ENCODE results near the gene JUNB.

JUNB gene

DNA sequence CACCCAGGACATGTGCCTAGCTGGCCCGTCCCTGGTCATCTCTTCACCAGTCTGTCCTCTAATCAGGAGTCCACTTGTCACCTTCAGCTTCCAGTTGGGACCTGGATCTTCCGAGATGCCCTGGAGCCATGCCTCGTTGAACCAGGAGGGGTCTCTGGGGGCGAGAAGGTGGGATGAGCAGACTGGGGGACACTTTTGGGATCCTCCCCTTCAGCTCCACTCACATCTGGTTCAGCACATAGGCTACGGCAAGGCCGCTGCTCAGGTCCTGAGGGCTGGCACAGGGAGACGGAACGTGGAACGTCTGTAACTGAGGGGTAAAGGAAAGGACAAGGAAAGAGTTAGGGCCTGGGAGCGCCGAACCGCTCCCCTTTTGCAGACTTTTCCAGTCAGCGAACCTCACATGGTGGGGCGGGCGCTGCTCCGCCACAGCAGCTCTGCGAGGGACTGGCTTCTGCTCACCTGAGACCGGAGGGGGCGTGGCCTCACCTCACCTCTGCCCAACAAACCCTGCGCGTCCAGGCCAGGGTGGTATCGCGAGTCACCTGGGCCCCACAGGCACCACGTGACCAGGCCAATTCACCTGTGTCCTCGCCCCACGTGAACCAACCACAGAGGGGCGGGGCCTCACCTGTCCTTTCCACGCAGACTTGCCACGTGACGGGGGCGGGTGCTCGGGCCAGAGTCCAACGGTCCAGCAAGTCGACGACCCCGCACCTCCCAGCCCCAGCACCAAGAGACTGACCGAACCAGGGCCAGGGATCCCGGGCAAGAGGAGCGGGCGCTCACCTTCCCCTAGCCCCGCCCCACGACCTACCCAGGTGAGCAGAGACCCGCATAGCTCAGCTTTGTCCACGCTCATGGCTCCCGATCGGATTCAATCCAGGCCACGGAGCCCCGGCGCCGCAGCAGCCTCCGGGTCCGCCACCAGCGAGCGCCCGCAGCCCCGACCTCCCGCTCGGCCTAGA is 16.4 kb upstream of the JUNB start, which contains the start of gene HOOK2:
Gene HOOK2 (minus strand): TSS at position 965 of the 968 bp plus-strand sequence. CDS start 103 bp downstream, at position 862.
- no peak for DNase-seq

GRCh38 chr19:12777217-12778016 is 13.9 kb upstream of the JUNB start:
- DNase-seq, result peak; percentile 82

DNA sequence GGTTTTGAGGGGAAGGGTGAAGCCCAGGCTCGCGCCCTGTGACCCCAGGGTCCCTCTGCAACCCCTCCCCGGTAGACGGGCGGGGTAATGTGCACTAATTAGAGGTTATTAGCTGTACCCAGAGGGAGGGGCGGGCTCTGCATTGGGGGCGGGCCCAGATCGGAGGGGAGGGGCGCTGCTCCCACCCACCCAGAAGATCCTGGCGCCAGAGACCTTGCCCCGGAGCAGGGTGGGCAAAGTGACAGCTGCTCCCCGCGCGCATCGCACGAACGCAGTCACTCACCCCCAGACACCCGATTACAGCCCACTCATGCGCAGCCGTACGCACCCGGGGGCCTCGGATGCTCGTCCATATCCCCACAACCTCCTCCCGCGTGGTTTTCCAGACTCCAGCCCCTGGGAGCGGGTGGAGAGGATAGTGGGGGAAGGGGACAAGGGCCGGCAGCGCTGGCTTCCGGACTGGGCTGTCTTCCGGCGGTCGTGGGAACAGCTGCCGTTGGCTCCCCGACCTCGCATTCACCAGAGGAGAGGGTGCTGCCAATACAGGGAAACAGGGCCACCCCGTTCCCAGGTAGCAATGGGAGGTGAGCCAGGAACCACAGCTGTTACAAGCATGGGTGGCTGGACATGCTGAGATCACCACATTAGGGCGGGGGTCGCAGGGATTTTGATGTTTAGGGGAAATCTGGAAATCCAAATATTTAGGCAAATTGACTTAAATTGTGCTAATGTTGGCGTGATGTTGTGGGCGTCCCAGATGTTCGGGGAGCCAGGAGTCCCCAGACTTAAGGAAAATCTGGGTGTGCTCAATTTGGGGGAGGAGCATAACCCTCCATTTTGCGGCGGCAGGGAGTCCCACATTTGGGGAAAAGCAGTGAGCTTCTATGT is 13.0 kb upstream of the JUNB start:
- peak; percentile 47 for DNase-seq

- DNase-seq, result no peak
These were observed 12.5 kb upstream of the JUNB start for GRCh38 chr19:12778905-12779161.

DNA sequence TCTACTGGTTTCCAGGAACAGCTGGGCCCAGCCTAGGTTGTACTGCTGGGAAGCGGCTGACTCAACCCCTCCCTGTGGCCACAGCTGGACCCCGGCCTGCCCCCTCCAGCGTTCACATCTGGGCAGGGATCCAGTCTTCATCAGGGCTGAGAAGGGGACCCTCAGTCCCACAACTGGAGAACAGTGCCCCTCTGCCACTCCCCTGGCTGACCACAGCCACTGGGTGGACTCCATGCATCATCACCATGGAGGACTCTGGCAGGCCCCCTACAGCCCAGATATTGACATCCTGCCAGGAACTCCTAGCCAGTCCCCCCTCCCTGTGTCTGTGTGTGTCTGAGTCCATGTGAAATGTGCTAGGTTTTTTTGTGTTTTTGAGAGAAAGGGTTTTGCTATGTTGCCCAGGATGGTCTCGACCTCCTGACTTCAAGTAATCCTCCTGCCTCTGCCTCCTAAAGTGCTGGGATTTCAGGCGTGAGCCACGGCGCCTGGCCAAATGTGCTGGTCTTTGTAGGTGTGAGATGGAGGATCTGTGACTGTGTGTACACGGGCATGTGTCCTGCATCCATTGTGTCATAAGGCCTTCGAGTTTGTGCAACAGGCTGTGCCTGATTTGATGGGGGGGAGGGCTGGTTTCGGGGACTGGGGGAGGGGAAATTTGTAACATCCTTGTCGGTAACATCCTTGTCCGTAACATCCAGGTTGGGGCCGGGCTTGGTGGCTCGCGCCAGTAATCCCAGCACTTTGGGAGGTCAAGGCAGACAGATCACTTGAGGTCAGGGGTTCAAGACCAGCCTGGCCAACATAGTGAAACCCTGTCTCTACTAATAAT is 11.9 kb upstream of the JUNB start:
- DNase-seq, result no peak

DNA sequence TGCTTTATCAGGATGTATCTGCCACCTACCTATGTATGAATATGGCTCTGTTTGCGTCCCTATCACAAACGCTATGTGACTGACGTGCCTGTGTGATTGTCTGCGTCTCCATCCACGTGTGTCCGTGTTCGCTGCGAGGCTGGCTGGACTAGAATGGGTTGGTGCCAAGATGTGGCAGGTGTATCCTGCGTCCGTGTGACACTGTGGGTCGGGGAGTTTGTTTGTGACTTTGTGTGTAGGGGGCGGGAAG is 9.2 kb upstream of the JUNB start:
- DNase-seq, result no peak

DNA sequence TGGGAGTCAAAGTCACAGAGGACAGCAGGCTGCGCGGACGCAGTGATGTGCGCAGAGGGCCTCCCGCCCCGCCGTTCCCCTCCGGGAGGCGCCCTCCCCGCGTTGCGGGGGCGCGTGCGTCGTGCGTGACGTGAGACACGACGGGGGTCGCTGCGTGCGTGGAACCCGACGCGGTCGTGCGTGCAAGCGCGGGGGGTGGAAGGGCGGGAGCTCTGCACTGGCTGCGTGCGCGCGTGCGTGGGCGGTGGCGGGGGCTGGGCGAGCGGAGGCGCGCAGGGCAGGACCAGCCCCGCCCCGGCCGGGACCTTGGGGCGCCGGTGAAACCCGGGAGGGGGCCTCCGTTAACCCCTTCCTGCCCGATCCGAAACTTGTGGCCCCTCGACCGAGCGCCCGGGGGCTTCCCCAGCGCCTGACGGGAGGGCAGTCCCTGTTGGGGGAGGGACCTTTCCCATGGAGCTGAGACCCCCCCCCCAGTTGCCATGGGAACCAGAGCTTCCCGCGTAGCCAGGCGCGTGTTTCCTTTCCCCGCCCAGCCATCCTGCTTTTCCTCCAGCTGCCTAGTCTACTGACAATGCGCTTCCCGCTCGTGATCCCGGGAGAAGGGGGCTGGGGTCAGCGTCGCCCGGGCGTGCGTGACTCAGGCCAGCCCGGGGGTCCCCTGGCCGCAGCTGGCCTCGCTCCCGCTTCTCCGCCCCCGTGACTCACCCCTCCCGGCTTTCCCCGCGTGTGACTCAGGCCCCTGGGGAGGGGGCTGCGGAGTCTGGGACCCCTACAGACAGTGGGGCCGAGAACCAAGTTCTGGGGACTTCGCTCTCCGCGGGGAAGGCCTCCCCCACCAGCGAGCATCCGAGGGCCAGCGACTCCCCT is 8.6 kb upstream of the JUNB start:
- peak; percentile 91 for DNase-seq

DNA sequence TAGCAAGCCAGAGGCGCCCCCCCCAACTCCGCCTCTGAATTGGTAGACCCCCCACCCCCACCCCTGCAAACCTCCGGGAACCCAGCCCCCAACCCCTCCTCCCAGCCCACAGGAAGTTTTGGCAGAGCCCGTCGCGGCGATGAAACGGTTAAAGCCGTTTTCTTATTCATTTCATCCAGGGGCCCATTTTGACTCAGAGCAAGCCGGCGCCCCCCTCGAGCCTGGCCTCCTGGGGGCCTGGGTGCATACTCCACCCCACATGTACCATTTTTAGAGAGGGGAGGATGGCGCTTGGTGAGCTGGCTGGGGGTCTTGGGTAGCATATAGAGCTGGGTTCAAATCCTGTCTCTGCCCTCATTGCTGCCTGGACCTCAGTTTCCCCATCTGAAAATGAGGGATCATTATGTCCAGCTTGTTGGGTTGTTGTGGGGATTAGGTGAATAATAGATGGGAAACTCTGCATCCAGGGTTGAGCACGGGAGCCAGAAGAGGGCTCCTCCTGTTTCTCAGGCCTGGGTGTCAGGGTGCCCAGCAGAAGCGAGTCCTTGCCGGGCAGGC is 7.9 kb upstream of the JUNB start:
- DNase-seq, result peak; percentile 55

DNA sequence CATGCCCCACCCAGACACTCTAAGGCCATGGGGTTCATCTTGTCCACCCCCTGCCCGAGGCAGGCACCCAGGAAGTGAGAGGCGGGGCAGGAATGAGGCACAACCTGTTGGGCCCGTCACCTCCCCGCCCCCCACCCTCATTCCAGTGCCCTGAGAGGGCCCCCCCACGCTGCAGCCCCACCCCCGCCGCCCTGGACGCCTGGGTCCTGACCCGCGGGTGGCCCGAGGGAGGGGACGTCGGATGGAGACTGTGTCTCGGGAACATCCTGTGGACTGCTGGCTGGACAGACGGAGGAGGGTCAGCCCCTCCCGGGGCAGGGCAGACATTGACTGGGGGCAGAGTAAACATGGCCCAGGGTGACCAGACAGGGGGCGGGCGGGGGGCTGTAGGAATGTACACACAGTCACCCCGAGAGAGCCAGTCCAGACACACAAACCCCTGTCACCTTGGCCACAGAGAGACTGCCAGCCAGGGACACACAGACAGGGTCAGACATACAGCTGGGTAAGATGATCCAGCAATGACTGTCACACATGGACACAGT is 7.4 kb upstream of the JUNB start:
- no peak for DNase-seq

GRCh38 chr19:12784394-12784870 is 6.9 kb upstream of the JUNB start:
- no peak for DNase-seq

DNA sequence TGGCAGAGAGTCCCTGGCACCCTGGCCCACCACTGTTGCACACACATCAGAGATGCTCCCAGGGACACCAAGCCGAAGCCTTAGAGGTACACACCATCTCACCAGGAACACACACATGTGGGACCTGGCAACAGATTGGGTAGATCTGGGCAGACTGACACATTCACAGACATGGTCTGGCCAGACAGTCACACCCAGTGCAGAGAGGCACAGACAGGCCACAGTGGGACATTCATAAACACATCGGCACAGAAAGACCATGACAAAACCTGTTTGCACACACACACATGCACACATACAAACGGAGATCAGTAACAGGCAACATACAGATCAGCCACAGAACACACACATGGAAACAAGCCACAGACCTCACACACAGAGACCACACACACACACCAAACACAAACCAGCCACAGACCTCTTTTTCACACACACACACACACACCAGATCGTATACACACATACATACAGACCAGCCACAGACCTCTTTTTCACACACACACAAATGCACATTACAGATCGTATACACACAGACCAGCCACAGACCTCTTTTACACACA is 6.3 kb upstream of the JUNB start:
- DNase-seq, result no peak

DNA sequence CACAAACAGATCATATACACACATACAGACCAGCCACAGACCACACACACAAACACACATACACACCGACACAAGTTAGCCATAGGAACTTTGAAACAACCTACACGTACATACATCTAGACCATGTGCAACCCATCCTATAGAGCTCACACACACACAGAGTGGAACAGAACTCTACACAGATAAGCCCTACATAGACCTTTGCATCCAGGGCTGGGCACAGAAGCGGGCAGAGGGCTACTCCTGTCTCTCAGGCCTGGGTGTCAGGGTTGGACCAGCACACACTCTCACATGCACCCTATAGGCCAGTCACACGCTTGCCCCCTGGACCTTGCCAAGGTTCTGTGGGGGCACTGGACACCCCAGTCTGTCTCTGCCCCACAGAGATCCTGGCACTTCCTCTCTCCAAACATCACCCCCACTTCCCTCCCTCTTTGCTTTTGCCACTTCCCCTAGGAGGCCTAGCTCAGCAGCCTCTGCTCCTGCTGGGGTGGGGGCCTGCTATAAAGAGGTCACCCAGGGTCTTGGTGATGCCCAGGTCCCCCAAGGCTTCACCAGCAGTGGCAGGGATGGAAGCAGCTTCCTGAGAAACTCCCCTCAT is 5.8 kb upstream of the JUNB start:
- no peak for DNase-seq

DNA sequence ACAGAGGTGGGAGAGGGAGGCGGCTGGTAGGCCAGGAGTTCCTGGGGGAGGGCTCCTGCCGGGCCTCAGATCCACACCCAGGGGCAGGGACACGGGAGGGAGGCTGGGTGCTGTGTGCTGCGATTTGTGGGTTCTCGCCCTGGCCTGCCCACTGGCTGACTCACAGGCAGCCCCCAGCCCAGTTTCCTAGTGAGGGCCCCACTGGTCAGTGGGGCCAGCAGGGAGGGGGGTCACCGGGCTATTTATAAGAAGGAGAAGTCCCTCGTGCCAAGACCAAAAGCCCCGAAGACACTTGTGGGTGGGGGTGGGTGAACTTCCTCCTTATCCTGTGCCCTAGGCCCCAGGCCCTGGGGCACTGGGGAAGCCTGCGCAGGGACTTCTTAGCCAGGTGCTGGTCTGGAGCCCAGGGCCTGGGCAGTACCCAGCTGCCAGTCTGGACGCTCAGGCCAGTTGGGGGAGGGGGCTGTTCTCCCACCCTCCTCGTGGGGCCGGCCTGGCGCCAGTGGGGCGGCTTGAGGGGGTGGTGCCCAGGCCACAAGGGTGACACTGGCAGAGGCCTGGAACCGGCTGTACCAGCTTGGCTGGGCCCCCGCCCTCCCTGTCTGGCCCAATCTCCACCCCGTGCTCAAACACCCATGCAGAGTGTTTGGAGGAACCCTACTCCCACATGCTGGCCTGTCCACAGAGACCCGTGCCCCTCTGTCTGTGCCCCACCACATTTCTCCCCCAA is 5.0 kb upstream of the JUNB start:
- DNase-seq, result no peak

DNA sequence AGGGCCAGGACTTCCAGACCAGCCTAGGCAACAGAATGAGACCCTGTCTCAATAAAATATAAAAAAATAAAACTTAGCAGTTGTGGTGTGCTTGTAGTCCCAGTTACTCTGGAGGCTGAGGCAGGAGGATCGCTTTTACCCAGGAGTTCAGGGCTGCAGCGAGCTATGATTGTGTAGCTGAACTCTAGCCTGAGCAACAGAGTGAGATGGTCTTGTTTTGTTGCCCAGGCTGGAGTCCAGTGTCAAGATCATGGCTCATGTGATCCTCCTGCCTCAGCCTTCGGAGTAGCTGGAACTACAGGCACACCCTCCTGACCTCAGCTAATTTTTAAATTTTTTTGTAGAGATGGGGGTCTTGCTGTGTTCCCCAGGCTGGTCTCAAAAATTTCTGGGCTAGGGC is 4.3 kb upstream of the JUNB start:
- no peak for DNase-seq

DNA sequence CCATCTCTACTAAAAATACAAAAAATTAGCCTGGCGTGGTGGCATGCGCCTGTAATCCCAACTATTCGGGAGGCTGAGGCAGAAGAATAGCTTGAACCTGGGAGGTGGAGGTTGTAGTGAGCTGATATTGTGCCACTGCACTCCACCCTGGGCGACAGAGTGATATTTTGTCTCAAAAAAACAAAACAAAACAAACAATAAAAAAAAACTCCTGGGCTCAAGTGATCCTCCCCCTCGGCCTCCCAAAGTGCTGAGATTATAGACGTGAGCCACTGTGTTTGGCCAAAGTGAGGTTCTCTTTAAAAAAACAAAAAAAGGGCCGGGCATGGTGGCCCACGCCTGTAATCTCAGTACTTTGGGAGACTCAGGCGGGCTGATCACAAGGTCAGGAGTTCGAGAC is 3.8 kb upstream of the JUNB start:
- no peak for DNase-seq

GRCh38 chr19:12788042-12788681 is 3.1 kb upstream of the JUNB start:
- DNase-seq, result no peak

- no peak for DNase-seq
These were observed 2.6 kb upstream of the JUNB start for GRCh38 chr19:12788682-12789097.

GRCh38 chr19:12789098-12789903 is 2.0 kb upstream of the JUNB start:
- DNase-seq, result no peak

Measured in stimulated activated CD4-positive, alpha-beta T cell treated with anti-CD3 and anti-CD28 coated beads, Interleukin-12 subunit alpha, Interleukin-12 subunit beta, amount 100 ng/mL, for 4 hours (primary cell).